Measurements from ENCODE around the gene CDKN3. TPM values are rescaled to one million over a fixed set of nuclear protein-coding genes. Genes with fewer than 3 reads are reported as not detected.
"Not testable (repeated sequence)": the region's sequence is repeated elsewhere in the genome, so short reads cannot be mapped to it uniquely, and the experiment has no call there.

Gene CDKN3
- total RNA-seq, 2 experiments from 2014 or later: 53.9 to 54.6 TPM

- ChIA-PET POLR2A (interaction anchor here (0.7 kb wide), 1 partner anchor 19 kb away, joined by 6 read pairs; no protein-coding TSS in a partner anchor), CTCF (no interaction called here)
Measured at GRCh38 chr14:54447231-54447692, 50.5 kb downstream of the CDKN3 start.

GRCh38 chr14:54450535-54450934, 53.7 kb downstream of the CDKN3 start:
- ChIA-PET POLR2A (no interaction called here), CTCF (no interaction called here)

- ChIA-PET POLR2A (no interaction called here), CTCF (no interaction called here)
Measured at GRCh38 chr14:54451121-54451601, 54.4 kb downstream of the CDKN3 start.

- CTCF ChIA-PET: no interaction called here
- POLR2A ChIA-PET: no interaction called here
Measured at GRCh38 chr14:54451961-54452360, 55.2 kb downstream of the CDKN3 start.

DNA sequence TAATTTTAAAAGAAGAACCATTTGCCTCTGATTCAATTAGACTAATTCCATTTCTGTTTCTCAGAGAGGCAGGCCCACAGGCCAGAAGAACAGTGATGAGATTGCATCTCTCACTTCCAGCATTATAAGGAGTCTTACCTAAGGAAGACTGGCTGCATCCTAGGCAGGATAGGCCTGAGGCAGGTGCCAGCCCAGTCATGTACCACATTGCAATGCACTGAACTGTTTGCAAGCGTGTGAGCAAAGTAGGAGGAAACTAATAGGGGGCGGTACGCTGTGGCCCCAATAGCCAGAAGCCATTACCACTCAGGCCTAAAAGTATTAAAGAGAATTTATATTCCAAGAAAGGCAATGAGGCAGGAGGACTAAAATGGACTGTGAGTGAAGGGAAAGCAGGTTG, 56.4 kb downstream of the CDKN3 start:
- POLR2A ChIA-PET: no interaction called here
- CTCF ChIA-PET: no interaction called here

DNA sequence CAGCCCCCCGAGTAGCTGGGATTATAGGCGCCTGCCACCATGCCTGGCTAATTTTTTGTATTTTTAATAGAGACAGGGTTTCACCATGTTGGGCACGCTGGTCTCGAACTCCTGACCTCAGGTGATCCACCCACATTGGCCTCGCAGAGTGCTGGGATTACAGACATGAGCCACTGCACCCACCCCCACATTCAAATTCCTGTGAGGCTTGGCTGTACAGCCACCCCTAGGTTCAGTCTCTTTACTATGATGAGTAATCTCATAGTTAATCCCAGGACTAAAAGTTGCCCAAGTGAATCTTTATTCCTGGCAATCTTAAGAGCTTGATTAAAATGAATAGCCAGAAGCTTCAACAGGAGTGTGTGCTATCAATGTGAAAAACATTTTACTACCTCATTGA, 57.2 kb downstream of the CDKN3 start:
- POLR2A ChIA-PET, CTCF ChIA-PET: not testable (repeated sequence)

- POLR2A ChIA-PET: interaction anchor here (0.6 kb wide), 1 partner anchor 34 kb away, joined by 9 read pairs; no protein-coding TSS in a partner anchor
- CTCF ChIA-PET: interaction anchor here (1.2 kb wide), 1 partner anchor 13 kb away, joined by 3 read pairs; no protein-coding TSS in a partner anchor
Measured at GRCh38 chr14:54455363-54455762, 58.6 kb downstream of the CDKN3 start.

GRCh38 chr14:54456820-54457608, 60.2 kb downstream of the CDKN3 start:
- POLR2A ChIA-PET: interaction anchor here (0.7 kb wide), 1 partner anchor 167 kb away, joined by 4 read pairs; no protein-coding TSS in a partner anchor

GRCh38 chr14:54457609-54457996, 60.8 kb downstream of the CDKN3 start:
- CTCF ChIA-PET: interaction anchor here (0.7 kb wide), 1 partner anchor 106 kb away, joined by 3 read pairs; no protein-coding TSS in a partner anchor
- POLR2A ChIA-PET: no interaction called here

More at GRCh38 chr14:54456820-54457608, 60.2 kb downstream of the CDKN3 start:
- CTCF ChIA-PET: interaction anchor here (0.7 to 1.2 kb wide), 2 partner anchors 15 to 107 kb away, joined by 3 read pairs; no protein-coding TSS in a partner anchor

- CTCF ChIA-PET: not testable (repeated sequence)
- POLR2A ChIA-PET: interaction anchor here (0.7 kb wide), 1 partner anchor 452 kb away, joined by 3 read pairs; no protein-coding TSS in a partner anchor
Measured at GRCh38 chr14:54458536-54458935, 61.7 kb downstream of the CDKN3 start.

GRCh38 chr14:54459106-54459505, 62.3 kb downstream of the CDKN3 start:
- ChIA-PET CTCF (no interaction called here), POLR2A (interaction anchor here (0.7 kb wide), 1 partner anchor 452 kb away, joined by 3 read pairs; no protein-coding TSS in a partner anchor)

DNA sequence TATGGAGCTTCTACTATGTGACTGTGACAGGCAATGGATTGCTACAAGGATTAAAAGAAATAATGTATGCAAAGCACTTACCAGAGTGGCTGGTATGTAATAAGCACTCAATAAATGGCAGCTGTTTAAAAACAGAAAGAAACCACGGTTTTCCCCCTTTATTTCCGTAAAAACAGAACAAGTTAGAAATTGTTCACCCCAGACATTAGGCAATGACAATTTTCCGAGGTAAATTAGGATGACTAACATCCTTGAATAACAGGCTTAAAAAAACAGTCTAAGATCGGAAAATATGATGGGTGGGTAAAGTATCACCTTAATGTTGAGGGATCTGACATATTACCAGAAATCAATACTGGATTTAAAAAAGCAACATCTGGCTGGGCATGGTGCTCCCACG, 65.2 kb downstream of the CDKN3 start:
- POLR2A ChIA-PET: no interaction called here
- CTCF ChIA-PET: no interaction called here

- CTCF ChIA-PET: no interaction called here
Measured at GRCh38 chr14:54465654-54466053, 68.8 kb downstream of the CDKN3 start.

GRCh38 chr14:54467280-54467679, 70.5 kb downstream of the CDKN3 start:
- POLR2A ChIA-PET: no interaction called here

More at GRCh38 chr14:54465654-54466053, 68.8 kb downstream of the CDKN3 start:
- POLR2A ChIA-PET: no interaction called here

More at GRCh38 chr14:54467280-54467679, 70.5 kb downstream of the CDKN3 start:
- CTCF ChIA-PET: no interaction called here

Other genes with a start within 250 kb of the CDKN3 start
- 100 to 1,000 TPM; 106 to 109 TPM for gene CNIH1, start 44.4 kb downstream of the CDKN3 start, total RNA-seq
- 10 to 100 TPM; 52.2 to 55.6 TPM for gene GMFB, start 92.0 kb downstream of the CDKN3 start, total RNA-seq
- 10 to 100 TPM; 14.3 to 15.4 TPM for gene CGRRF1, start 112.9 kb downstream of the CDKN3 start, total RNA-seq
- 1 to 10 TPM; 4.0 to 4.8 TPM for gene SAMD4A, start 170.1 kb downstream of the CDKN3 start, total RNA-seq